RPMI8226 (cell line): ENCODE data around the gene CERK.

Experiments used
- DNase-seq: peaks from one replicate; pipeline ENCODE4 v3.0.0-alpha.2; 2015

Gene CERK

GRCh38 chr22:46764140-46764680 is 26.2 kb upstream of the CERK start:
- no peak for DNase-seq

DNA sequence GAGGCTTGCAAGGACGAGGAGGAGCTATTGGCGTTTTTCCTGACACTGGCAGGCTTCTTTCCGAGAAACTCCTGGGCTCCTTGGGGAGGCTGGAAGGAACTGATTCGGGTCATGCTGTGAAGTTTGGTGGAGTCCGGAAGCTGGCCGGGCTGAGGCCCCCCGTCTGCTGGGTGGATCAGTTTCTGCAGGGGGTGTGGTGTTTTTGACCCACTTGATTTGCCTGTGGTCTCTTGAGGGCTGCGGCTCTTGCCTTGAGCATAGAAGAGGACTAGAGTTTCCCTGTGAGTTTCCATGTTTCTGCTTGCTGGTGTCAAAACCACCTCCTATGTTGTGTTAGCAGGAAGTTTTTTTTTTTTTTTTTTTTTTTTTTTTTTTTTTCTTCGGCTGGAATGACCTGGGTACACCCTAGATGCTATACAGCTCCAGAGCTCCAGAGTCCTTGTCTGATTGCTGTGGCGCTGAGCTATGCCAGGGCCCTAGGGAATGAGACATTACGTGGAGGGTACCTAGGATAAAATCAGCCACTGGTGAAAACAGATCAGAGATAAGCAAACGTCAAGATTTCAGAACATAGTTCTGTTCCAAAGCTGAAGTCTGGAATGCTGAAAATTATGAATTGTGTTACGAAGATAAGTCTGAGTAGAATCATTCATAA is 25.1 kb upstream of the CERK start:
- DNase-seq: no peak

DNA sequence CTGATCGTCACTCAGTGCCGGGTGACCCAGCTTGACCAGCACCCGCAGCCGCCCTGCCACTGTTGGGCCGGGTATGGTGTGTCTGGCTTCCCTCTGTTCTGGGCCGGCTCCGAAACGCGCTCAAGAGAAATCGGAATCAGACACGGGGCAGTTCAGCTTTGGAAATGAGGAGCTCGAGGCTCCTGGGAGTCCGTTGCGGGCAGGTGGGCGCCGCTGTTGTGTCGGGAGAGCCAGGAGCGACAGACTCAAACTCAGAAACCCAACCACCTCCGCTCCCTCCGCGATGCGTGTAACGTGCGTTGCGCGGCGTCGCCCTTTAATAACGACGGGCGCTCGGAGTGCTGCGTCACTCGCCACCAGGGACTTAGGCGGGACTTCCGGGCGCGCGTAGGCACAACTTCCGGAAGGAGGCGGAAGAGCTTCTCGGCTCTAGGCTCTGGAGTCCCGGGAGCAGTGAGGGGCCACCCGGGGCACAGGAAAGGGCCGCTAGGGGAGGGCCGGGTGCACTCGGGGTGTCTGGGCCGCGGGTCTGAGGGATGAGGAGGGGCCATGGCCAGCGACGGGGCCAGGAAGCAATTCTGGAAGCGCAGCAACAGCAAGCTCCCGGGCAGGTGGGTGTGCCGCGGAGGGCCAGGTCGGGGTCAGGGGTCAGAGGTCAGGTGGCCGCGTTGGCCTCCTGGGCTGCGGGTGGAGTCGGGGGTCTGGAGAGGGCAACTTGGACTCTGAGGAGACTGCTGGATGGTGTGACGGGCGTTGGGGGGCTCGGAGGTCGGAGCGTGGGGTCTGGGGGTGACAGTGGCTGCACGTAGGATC is 24.4 kb upstream of the CERK start, which contains the start of gene TBC1D22A:
Gene TBC1D22A (plus strand): TSS at position 413 of the 813 bp plus-strand sequence. CDS start 137 bp downstream, at position 550.
- DNase-seq: peak; percentile 97

DNA sequence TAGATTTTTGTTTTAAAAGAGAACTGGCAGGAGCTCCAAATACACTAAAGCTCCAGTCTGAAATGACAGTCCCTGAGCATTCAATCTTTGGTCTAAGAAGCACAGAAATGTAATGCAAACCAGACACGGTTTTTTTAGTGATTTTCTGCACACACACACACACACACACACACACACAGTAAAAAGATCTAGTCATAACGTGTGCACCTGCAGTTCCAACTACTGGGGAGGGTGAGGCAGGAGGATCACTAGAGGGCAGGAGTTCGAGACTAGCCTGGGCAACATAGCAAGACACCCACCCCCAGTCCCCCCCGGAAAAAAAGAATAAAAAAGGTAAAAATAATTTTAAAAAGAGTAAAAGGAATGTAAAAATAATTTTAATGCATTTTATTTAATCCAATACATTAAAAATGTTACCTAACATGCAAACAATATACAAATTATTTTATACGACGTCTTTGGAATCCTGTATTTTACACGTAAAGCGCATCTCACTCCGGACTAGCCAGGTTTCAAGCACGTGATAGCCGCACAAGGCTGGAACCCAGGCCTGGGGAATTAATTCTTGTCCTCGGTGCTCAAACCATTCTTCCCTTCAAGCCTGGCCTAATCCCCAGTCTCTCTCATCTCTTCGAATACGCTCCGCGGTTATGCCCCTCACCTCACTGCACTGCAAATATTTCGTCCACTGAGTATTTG is 23.6 kb upstream of the CERK start:
- DNase-seq: peak; percentile 15

- DNase-seq: no peak
Observed at GRCh38 chr22:46761017-46761416, 23.0 kb upstream of the CERK start.

GRCh38 chr22:46758867-46759290 is 20.8 kb upstream of the CERK start:
- peak; percentile 61 for DNase-seq

DNA sequence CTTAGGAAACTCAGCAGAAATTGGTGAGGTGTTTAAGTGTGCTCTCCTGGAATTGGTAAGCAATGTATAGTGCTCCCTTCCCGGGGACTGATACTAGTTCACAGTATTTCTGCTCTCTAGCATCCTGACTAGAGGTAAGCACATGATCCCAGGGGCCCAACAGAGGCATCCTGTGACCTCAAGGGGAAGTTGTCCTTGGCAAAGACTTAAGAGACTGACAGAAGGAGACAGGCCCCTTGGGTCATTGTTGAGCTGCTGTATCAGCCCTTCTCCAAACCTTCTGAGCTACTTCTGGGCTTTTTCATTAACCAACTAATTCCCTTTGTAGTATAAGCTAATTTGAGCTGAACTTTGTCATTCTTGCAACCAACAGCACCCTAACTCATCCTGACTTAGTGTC is 20.1 kb upstream of the CERK start:
- DNase-seq: no peak

DNA sequence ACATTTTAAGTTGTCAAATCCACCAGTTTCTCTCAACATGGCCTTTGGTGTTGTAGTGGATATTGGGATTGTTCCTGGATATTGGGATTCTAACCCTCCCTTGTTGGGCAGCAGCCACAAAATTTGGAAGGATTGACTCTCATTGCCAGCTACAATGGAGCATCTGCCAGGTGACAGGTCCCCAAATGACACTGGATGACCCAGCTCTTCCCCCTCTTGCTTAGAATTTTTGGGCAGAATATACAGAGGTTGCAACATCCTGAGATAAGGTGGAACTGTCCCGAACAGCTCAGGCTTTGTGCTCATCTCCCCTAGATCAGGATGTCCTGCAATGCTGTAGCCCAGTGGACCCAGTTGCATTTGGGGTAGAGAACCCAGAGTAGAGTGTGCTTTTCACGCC is 19.1 kb upstream of the CERK start:
- DNase-seq: no peak

DNA sequence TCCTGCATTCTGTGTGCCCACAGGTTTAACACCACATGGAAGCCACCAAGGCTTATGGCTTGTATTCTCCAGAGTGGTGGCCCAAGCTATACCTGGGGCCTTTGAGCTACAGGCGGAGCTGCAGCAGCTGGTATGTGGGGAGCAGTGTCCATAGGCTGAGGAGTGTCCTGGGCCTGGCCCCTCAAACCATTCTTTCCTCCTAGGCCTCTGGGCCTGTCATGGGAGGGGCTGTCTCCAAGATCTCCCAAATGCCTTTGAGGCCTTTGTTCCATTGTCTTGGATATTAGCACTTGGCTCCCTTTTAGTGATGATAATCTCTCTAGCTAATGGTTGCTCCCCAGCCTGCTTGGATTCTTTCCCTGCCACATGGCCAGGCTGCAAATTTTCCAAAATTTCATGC is 18.0 kb upstream of the CERK start:
- DNase-seq: no peak

GRCh38 chr22:46755525-46755924 is 17.5 kb upstream of the CERK start:
- DNase-seq: no peak

- DNase-seq: no peak
Observed at GRCh38 chr22:46754826-46755225, 16.8 kb upstream of the CERK start.

DNA sequence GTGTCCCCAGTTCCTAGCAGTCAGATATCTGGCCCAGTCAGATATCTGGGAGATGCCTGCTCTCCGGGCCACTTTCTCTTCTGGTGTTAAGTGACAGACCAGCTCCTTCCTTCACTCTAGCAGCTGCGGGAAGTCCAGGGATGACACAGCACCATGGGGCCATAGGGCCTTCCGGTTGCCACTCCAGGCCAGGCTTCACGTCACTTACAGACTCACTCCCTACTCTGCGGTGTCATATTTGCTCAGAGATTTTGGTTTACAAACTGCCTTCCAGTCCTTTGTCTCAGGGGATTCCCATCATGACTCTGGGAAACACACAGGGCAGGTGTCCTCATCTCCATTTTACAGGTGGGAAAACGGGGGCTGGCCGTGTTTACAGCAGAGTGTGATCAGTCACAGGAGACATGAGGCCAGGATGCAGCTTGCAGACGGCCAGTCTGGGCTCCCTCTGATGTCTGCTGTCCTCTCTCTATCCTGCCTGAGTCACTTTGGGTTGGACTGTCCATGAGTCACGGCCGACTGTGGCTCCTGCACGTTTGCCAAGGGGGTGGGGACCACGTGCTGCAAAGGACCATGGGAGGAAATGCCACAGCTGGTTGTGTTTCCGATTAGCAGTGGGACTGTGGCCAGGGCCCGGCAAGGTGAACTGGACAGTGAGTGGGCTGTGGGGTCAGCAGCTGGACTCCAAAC is 16.2 kb upstream of the CERK start:
- peak; percentile 74 for DNase-seq

GRCh38 chr22:46753761-46754109 is 15.7 kb upstream of the CERK start:
- no peak for DNase-seq

DNA sequence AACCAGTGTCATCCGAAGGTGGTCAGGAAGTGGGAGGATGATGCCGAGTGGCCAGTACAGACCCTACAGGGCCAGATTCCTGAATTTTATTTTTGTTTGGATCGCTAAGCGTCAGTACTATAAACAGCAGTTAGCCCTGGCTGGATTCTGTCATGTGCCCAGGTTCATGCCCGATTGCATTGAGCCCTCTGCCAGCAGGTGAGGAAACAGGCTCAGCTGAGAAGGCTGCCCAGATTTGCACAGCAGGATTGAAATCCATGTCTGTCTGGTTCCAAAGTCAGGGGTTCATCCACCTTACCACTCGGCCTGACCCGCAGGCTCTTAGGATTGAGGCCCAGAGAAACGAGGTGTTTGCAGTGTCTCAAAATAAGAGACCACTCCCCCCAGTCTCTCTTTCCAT is 15.3 kb upstream of the CERK start:
- DNase-seq: no peak

GRCh38 chr22:46752988-46753310 is 14.9 kb upstream of the CERK start:
- no peak for DNase-seq

DNA sequence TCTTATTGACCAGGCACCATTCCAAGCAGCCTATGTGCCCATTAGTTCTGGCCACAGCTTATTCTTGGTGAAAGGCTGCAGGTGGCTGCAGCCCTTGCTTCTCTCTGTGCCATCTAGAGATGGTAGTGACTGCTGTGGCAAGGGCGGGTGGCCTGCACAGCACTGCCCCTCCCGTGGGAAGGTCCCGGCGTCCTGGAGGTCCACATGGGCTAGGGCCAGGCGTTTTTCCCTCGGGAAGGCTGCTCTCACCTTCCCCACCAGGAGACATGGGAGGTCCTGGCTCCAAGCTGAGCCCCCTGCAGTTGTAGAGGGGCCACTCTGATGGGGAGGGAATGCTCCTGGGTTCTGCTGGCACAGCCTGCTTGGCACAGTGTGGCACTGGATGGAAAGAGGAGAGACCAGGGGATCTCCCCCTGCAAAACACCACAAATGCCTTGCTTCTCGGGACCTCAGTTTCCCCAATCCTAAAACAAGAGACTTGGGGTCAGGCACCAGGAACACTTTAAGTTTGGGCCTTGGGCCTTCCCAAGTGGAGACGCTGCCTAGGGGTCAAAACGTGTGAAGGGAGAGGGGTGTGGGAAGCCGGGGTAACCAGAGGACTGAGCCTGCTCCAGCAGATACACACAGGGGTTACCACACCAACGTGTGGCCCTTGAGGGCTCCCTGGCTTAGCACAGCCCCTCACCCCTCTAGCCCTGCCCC is 14.4 kb upstream of the CERK start:
- DNase-seq: no peak

DNA sequence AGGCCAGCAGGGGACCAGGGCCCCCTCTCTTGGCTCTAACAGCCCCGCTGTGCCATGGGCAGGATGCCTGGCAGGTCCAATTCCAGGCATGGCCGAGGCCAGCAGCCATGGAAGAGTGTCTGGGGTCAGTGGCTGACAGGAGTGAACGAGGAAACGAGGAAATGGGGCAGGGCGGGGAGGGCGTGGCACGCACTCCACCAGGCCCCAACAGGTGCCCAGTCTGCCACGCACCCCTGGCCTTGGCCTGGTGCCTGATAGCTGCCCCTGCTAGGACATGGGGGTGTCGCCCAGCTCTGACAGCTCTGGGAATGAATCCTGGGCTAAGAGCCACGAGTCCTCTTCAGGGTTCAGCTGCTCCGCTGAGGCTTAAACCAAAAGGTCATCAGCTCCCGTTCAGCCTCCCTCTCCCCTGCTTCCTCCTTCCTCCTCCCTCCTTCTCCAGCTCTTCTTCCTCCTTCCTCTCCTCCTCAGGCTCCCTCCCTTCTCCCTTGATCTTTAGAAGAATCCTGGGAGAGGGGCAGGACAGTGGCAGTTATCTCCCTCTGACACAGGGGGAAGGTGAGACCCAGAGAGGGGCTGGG is 12.9 kb upstream of the CERK start:
- no peak for DNase-seq

GRCh38 chr22:46750530-46750800 is 12.4 kb upstream of the CERK start:
- DNase-seq: no peak

GRCh38 chr22:46749682-46750529 is 11.9 kb upstream of the CERK start:
- no peak for DNase-seq

DNA sequence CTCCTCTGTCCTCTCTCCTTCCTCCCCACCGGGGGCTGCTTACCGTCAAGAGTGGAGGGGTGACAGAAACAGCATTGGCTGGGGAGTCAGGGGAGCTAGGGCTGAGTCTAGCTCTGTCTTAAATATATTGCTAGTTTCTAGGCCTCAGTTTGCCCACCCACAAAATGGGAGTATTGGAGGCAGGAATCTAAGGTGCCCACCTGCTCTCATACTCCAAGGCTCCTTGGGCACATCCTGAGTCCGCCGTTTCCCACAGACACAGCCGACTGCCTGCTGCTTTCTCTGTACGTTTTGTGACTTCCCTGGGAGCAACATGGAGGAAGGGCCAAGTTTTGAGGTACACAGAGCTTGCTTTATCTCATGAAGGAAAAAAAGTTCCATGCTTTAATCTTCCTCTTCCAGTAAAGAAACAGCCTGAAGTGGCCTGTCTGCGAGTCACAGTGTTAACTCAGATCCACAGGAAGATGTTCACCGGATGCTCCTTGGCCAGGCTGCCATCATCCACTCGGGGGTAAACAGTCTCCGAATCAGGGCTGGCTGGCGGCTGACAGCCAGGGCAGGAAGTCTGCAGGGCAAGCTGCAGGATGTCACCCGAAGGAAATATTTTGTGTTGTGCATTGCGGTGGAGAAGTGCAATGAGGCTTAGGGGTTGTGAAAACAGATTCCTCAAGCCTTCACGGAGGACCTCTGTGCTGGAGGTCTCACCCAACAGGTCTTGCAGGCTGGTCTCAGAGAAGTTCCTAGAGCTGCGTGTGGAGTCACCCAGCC is 11.0 kb upstream of the CERK start:
- no peak for DNase-seq
